ENCODE data around the gene NUBP2. TPM values are rescaled to one million over a fixed set of nuclear protein-coding genes. Genes with fewer than 3 reads are reported as not detected.

The NUBP2 gene, protein sequence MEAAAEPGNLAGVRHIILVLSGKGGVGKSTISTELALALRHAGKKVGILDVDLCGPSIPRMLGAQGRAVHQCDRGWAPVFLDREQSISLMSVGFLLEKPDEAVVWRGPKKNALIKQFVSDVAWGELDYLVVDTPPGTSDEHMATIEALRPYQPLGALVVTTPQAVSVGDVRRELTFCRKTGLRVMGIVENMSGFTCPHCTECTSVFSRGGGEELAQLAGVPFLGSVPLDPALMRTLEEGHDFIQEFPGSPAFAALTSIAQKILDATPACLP
- polyA plus RNA-seq (ENCODE audit: insufficient read length in 3 of 3) = 10 to 100 TPM; 28.2 to 53.9 (median 51.0) TPM
- long read RNA-seq, donor 1, transcript NUBP2-215 (6 exons, 1,173 nt) = minor isoform, 9 of 24 reads
- long read RNA-seq, donor 1, transcript NUBP2-201 (7 exons, 1,413 nt) = major isoform, 12 of 24 reads
- long read RNA-seq, donor 1, partial matches to known transcripts = 0 of 24 reads
- long read RNA-seq, donor 1, other reads (novel, unspliced or antisense) = 0 of 24 reads
- long read RNA-seq, donor 2, transcript NUBP2-201 (7 exons, 1,413 nt) = major isoform, 15 of 27 reads
- long read RNA-seq, donor 2, transcript NUBP2-215 (6 exons, 1,173 nt) = minor isoform, 9 of 27 reads
- long read RNA-seq, donor 2, partial matches to known transcripts = 0 of 27 reads
- long read RNA-seq, donor 2, other reads (novel, unspliced or antisense) = 0 of 27 reads
- long read RNA-seq, donor 3, transcript NUBP2-215 (6 exons, 1,173 nt) = minor isoform, 15 of 39 reads
- long read RNA-seq, donor 3, transcript NUBP2-201 (7 exons, 1,413 nt) = major isoform, 20 of 39 reads
- long read RNA-seq, donor 3, partial matches to known transcripts = 0 of 39 reads
- long read RNA-seq, donor 3, other reads (novel, unspliced or antisense) = 0 of 39 reads
- long read RNA-seq, donor 4, transcript NUBP2-215 (6 exons, 1,173 nt) = major isoform, 12 of 23 reads
- long read RNA-seq, donor 4, transcript NUBP2-201 (7 exons, 1,413 nt) = minor isoform, 11 of 23 reads
- long read RNA-seq, donor 4, partial matches to known transcripts = 0 of 23 reads
- long read RNA-seq, donor 4, other reads (novel, unspliced or antisense) = 0 of 23 reads
- long read RNA-seq, donor 5 = 0 reads
- long read RNA-seq, donor 6, transcript NUBP2-201 (7 exons, 1,413 nt) = minor isoform, 8 of 21 reads
- long read RNA-seq, donor 6, transcript NUBP2-215 (6 exons, 1,173 nt) = major isoform, 13 of 21 reads
- long read RNA-seq, donor 6, partial matches to known transcripts = 0 of 21 reads
- long read RNA-seq, donor 6, other reads (novel, unspliced or antisense) = 0 of 21 reads
- long read RNA-seq, donor 7, transcript NUBP2-201 (7 exons, 1,413 nt) = major isoform, 23 of 37 reads
- long read RNA-seq, donor 7, transcript NUBP2-215 (6 exons, 1,173 nt) = minor isoform, 11 of 37 reads
- long read RNA-seq, donor 7, partial matches to known transcripts = 0 of 37 reads
- long read RNA-seq, donor 7, other reads (novel, unspliced or antisense) = 0 of 37 reads
- long read RNA-seq, donor 8 = 0 reads
- long read RNA-seq, donor 9, transcript NUBP2-215 (6 exons, 1,173 nt) = minor isoform, 10 of 39 reads
- long read RNA-seq, donor 9, transcript NUBP2-201 (7 exons, 1,413 nt) = major isoform, 20 of 39 reads
- long read RNA-seq, donor 9, partial matches to known transcripts = 8 of 39 reads
- long read RNA-seq, donor 9, other reads (novel, unspliced or antisense) = 0 of 39 reads
- long read RNA-seq, donor 10, transcript NUBP2-215 (6 exons, 1,173 nt) = minor isoform, 9 of 31 reads
- long read RNA-seq, donor 10, transcript NUBP2-201 (7 exons, 1,413 nt) = major isoform, 21 of 31 reads
- long read RNA-seq, donor 10, partial matches to known transcripts = 0 of 31 reads
- long read RNA-seq, donor 10, other reads (novel, unspliced or antisense) = 0 of 31 reads
- long read RNA-seq, donor 11, transcript NUBP2-201 (7 exons, 1,413 nt) = major isoform, 15 of 28 reads
- long read RNA-seq, donor 11, transcript NUBP2-215 (6 exons, 1,173 nt) = minor isoform, 12 of 28 reads
- long read RNA-seq, donor 11, partial matches to known transcripts = 0 of 28 reads
- long read RNA-seq, donor 11, other reads (novel, unspliced or antisense) = 0 of 28 reads
- long read RNA-seq, donor 12, partial matches to known transcripts = 0 of 6 reads
- long read RNA-seq, donor 12, other reads (novel, unspliced or antisense) = 0 of 6 reads
- long read RNA-seq, donor 13 = 0 reads
- long read RNA-seq, donor 14, transcript NUBP2-201 (7 exons, 1,413 nt) = major isoform, 18 of 33 reads
- long read RNA-seq, donor 14, transcript NUBP2-215 (6 exons, 1,173 nt) = minor isoform, 11 of 33 reads
- long read RNA-seq, donor 14, partial matches to known transcripts = 0 of 33 reads
- long read RNA-seq, donor 14, other reads (novel, unspliced or antisense) = 0 of 33 reads
- long read RNA-seq, donor 15, transcript NUBP2-201 (7 exons, 1,413 nt) = major isoform, 9 of 12 reads
- long read RNA-seq, donor 15, partial matches to known transcripts = 0 of 12 reads
- long read RNA-seq, donor 15, other reads (novel, unspliced or antisense) = 0 of 12 reads
- long read RNA-seq, donor 16, transcript NUBP2-215 (6 exons, 1,173 nt) = minor isoform, 23 of 82 reads
- long read RNA-seq, donor 16, transcript NUBP2-201 (7 exons, 1,413 nt) = major isoform, 40 of 82 reads
- long read RNA-seq, donor 16, partial matches to known transcripts = 13 of 82 reads
- long read RNA-seq, donor 16, other reads (novel, unspliced or antisense) = 0 of 82 reads

DNA sequence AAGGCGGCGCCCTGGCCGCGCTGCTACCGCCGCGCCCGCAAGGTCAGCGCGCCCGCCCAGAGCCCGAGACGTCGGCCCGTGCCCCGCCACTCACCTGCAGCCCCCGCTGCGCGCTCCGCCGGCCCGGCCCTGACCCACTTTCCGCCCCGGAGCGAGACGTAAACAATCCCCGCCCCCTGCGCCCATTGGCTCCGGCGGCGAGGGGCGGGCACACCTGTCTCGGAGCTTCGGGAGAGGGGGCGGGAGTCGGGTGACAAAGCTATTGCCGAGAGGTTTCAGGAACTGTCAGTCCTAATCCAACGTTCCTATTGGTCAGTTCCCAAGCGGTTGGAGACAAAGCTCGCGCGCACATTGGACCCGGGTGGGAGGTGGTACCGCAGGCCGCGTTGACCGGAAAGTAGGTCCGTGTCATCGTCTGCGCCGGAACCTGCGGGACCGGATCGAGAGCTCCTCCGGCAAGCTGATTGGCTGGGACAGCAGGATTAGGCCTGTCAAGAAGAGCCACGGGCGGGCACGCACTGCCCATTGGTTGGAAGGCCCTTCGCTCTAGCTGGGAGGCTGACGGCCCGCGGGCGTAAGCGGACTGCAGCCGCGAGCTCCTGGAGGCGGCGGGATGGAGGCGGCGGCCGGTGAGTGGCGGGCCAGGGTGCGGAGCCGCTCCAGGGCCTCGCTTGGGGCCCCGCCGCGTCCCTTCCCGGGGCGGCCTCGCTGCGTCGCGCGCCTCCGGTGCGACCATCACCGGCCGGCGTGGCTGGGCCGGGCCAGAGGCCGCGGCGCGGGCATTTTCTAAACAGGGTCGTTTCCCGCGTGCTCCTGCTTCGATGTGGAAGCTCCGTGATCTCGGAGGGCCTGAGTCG is at the start of gene NUBP2, which contains the start of gene SPSB3:
Gene NUBP2 (plus strand): TSS at position 553 of the 857 bp plus-strand sequence. CDS start 61 bp downstream, at position 614.
Gene SPSB3 (minus strand): TSS at position 164 of the 857 bp plus-strand sequence. CDS start 1,088 bp downstream, outside the sequence.
- peak; percentile 98 to 100 (median 100) for DNase-seq (ENCODE audit: extremely low read depth in 1 of 11, low read depth in 9 of 11, low spot score in 4 of 11)

- no peak for DNase-seq (ENCODE audit: extremely low read depth in 1 of 11, low read depth in 9 of 11, low spot score in 4 of 11)
Measured at GRCh38 chr16:1734123-1734522, 48.6 kb upstream of the NUBP2 start.

DNA sequence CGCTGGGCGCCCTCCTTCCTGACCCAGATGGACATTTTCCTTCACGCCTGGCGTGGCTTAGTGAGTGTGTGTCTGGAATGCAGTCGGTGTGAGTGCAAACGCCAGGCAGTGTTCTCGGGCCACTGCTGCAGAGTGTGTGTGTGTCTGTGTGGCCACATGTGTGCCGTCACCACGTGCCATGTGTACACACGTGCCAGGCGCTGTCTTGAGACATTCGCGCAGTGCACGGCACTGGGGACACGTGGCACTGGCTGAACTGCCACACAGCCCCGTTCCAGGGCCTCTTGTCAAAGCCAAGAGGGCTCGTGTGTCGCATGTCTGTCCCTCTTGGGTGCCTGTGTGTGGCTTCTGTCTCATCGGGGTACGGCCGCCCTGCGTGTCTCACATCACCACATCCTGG is 47.9 kb upstream of the NUBP2 start:
- no peak for DNase-seq (ENCODE audit: extremely low read depth in 1 of 11, low read depth in 9 of 11, low spot score in 4 of 11)

DNA sequence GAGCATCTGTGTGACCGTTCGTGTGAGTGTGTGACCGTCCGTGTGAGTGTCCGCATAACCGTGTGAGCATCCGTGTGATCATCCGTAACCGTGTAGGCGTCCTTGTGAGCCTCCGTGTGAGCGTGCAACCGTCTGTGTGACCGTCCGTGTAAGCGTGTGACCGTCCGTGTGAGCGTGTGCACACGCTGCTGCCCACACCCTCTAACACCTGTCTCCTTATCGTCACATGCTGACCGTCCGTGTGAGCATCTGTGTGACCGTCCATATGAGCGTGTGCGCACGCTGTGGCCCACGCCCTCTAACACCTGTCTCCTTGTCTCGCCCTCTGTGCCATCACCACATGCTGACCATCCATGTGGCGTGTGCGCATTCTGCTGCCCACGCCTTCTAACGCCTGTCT is 42.5 kb upstream of the NUBP2 start:
- DNase-seq (ENCODE audit: extremely low read depth in 1 of 11, low read depth in 9 of 11, low spot score in 4 of 11) = no peak

DNA sequence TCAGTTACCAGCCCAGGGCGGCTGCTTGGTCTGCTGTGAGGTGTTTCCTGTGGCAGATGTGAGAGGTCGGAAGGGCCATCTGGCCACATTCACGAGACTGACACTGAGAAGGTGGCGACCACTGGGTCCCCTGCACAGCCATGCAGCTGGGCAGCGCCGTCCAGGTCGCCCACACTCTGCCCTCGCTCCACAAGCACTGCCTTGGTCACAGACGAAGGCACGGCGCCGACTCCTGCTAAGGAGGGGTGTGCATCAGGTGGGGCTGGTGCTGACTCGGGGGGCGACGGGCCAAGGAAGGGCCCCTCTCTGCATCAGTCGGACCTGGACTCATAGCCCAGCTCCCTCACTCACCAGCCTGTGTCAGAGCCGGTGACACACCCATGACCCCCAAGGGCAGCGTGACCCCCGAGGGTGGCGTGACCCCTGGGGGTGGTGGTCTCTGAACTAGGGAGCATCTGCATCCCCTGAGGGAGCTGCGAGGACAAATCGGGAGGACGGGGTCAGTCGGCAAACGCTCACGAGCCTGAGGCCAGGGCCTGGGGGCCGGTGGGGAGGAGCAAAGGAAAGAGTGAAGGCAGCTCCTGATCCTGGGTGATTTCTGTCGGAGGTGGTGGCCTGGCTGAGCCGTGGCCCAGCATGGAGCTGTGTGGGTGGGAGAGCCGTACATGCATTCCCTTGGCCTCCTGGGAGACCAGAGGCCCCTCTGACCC is 41.8 kb upstream of the NUBP2 start:
- DNase-seq (ENCODE audit: extremely low read depth in 1 of 11, low read depth in 9 of 11, low spot score in 4 of 11) = no peak

DNA sequence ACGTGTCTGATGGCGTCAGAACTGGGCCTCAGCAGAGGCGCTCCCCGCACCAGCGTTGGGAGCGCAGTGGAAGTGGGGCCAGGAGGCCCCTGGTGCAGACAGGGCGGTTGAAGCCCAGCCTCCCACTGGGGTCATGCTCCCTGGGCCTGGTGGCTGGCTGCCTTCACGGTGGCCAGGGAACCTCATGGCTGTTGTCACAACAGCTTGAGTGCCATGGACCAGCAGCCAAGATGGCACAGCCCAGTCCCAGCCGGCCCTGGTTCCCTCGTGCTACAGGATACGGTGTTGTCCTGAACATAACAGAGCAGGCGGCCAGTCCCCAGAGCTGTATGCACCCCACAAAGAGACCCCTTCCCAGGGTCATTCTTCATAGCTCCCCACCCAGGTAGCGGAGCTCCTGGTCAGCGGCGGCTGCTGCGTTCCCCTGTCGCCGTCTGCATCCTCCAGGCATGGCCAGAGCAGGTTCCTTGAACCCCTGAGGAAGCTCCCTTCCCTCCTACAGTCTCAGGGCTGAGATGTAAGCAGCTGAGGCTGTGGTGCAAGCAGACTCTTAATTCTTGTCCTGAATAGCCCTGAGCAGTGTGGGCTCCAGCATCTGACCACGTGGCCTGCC is 41.1 kb upstream of the NUBP2 start:
- no peak for DNase-seq (ENCODE audit: extremely low read depth in 1 of 11, low read depth in 9 of 11, low spot score in 4 of 11)

- no peak for DNase-seq (ENCODE audit: extremely low read depth in 1 of 11, low read depth in 9 of 11, low spot score in 4 of 11)
Measured at GRCh38 chr16:1743376-1744337, 39.1 kb upstream of the NUBP2 start.

GRCh38 chr16:1744338-1744840 is 38.4 kb upstream of the NUBP2 start:
- no peak for DNase-seq (ENCODE audit: extremely low read depth in 1 of 11, low read depth in 9 of 11, low spot score in 4 of 11)

DNA sequence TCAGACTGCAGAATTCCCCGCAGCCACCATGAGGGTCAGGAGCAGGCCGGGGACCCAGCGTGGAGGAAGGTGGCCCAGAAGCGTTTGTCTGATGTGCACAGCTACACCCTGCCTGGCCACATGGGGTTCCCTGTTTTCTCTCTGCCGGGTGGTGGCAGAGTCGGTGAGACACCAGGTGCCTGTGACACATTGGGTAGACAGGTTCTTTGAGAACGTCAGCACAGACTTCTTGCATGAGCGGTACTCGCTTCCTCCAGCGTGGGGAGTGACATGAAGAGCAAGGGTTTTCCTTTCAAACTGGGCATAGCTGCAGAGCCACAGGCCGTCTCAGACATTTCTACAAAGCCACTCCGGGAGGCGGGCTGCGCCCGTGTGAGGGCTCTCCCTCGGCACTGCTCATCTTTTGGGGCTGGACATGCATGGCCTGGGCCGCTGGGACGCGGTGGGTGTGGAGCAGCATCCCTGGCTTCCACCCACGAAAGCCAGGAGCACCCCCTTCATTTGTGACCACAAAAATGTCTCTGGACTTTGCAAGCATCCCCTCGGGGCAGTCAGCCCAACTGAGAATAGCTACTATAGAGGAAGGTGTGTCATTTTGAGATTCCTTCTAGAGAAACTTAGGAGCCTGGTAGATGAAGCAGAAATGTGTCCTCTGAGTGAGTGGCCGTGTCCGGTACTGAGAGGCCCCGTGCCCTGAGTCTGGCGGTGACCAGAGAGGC is 37.4 kb upstream of the NUBP2 start:
- no peak for DNase-seq (ENCODE audit: extremely low read depth in 1 of 11, low read depth in 9 of 11, low spot score in 4 of 11)

- DNase-seq (ENCODE audit: extremely low read depth in 1 of 11, low read depth in 9 of 11, low spot score in 4 of 11) = no peak
Measured at GRCh38 chr16:1745900-1746692, 36.7 kb upstream of the NUBP2 start.

- DNase-seq (ENCODE audit: extremely low read depth in 1 of 11, low read depth in 9 of 11, low spot score in 4 of 11) = no peak
Measured at GRCh38 chr16:1746693-1747195, 36.0 kb upstream of the NUBP2 start.
